Left renal cortex interstitium (tissue), 4 donors: ENCODE results near the gene COG7. TPM values are rescaled to one million over a fixed set of nuclear protein-coding genes. Genes with fewer than 3 reads are reported as not detected.
"Not testable (repeated sequence)": the region's sequence is repeated elsewhere in the genome, so short reads cannot be mapped to it uniquely, and the experiment has no call there.

Experiments
- DNase-seq, 4 donors: peaks; one replicate each; pipeline ENCODE4 v3.0.0-alpha.2; 2013; ENCODE audit warnings: low read depth in 4 of 4, low spot score in 2 of 4, missing footprints in 1 of 4
- polyA plus RNA-seq, 4 donors: library from polyadenylated mRNA; unstranded; fragments of 120-200 nt; gene quantifications; one replicate each; pipeline ENCODE4 v1.2.1, GENCODE V29; 2013; ENCODE audit not compliant: insufficient read length in 4 of 4

The COG7 gene
- polyA plus RNA-seq, 4 donors: 21.7 to 42.4 (median 30.9) TPM

DNA sequence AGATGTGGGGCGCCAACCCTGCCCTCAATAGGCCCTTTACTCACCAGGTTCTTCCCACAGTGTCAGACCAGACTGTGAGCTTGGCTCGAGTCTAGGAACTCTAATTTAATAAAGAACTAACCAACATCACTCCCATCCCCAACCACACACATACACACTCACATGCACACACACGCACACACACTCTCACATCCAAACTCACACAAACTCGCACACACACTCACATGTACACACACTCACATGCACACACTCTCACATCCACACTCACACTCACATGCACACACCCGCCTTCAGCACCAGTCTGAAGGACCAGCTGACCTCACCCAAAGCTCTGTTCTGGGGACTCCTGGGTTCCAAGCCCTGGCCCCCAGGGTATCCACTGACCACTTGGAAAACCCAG, 63.8 kb downstream of the COG7 start:
- no peak for DNase-seq

DNA sequence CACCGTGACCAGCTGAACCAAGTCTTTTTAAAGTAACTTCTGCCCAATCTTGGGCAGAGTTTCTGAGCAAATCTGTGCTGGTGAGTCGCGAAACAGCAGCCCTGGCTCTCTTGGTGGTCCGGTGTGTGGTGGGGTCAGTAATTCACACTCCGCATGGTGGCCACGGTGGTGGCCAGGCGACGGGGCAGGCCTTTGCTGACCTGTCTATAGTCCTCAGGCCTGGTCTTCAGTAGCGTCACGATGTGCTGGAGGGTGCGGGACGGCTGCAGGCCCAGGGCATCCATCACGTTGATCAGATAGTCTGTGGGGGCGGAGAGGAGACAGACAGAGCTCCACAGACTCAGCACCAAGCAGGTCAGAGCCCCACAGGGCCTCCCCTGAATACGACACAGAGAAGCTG, 64.2 kb downstream of the COG7 start:
- no peak for DNase-seq

DNA sequence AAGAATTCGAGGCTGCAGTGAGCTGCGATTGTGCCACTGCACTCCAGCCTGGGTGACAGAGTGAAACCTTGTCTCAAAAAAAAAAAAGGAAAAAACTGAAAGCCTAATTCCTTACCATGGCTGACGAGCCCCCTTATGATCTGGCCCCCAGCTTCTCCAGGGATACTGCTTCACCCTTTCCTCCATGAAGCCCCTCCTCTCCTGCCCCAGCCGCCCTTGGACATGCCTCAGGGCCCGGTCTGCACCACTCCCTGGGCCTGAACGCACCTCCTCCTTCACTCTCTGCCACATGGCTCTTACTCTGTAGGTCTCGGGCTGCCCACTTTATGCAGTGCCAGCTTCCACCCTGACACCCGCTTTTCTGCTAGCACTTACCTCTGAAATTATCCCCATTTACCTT, 65.3 kb downstream of the COG7 start:
- DNase-seq: no peak

DNA sequence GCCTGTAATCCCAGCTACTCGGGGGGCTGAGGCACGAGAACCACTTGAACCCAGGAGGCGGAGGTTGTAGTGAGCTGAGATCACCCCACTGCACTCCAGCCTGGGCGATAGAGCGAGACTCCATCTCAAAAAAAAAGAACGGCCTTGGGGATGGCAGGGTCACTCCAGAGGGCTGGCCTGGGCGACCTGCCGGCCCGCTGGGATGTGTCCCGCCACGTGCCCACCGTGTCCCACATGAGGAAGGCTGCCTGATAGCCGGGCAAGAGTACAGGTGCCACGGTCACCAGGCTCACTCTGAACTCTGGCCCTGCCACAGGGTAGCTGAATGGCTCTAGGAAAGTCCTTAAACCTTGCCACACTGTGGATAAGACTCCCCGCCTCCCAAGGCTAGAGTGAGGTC, 67.5 kb downstream of the COG7 start:
- no peak for DNase-seq

DNA sequence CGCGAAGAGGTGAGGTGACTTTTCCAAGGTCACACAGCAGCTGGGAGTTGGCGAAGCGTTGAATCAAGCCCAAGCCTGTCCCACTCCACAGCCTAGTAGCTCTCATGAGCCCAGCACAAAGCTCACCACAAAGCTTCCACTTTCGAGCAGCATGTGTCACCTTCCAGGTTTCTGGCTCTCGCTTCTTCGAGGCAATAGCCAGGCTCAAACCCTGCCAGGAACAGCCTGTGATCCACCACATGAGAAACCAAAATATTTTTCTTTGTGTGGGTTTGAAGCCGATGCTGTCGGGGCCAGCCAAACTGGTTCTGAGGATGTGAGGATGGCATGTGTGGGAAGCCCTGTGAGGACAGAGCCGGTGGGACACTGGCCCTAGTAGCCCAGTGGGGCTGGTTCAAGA, 68.1 kb downstream of the COG7 start:
- no peak for DNase-seq

DNA sequence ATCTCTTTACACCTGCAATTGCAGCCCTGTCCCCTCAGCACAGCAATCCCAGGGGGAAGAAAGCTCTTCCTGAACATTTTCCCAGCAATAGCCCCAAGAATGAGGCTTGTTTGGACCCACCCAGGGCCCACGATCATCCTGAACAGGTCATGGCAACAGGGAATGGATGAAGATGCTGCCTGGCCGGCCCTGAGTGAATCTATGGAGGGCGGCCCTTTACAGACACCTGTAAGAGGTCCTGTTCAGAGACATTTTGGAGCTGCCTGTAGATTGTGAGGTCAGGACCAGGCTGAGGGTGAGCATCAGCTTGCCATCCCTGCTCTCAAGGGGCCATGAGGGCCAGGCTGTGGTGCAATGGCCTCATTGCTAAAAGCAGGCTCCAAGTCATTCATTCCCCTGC, 69.1 kb downstream of the COG7 start:
- no peak for DNase-seq

DNA sequence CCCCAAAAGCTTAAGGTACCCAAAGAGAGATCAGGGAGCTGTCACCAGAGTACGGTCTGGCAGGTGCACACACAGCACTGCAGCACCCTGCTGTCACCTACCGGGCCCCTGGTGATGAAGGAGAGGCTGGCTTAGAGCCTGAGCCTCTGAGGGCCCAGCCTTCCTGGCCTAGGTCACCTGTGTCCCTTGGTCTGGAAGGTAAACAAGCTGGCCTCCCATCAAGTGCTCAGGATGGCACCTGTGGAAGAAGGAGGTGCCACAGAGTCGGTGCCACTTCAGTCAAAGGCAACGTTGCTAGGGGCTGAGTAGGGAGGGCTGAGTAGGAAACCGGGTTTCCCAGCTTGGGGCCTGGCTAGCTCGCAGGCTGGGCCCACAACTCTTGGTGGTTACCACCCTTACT, 70.7 kb downstream of the COG7 start:
- DNase-seq: no peak

DNA sequence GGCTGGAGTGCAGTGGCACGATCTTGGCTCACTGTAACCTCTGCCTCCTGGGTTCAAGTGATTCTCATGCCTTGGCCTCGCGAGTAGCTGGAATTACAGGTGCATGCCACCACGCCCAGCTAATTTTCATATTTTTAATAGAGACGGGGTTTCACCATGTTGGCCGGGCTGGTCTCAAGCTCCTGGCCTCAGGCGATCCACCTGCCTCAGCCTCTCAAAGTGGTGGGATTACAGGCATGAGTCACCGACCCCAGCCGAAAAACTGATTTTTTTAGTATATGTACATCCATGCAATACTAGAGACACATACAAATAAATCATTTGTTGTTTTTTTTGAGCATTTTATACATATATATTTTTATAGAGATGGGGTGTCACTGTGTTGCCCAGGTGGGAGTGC, 71.3 kb downstream of the COG7 start:
- not testable (repeated sequence) for DNase-seq

DNA sequence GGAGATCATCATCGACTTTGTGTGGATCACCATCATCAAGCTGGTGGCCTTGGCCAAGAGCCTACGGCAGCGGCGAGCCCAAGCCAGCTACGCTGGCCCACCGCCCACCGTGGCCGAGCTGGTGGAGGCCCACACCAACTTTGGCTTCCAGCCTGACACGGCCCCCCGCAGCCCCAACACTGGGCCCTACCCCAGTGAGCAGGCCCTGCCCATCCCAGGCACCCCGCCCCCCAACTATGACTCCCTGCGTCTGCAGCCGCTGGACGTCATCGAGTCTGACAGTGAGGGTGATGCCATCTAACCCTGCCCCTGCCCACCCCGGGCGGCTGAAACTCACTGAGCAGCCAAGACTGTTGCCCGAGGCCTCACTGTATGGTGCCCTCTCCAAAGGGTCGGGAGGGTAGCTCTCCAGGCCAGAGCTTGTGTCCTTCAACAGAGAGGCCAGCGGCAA, 72.5 kb downstream of the COG7 start:
- DNase-seq: no peak

DNA sequence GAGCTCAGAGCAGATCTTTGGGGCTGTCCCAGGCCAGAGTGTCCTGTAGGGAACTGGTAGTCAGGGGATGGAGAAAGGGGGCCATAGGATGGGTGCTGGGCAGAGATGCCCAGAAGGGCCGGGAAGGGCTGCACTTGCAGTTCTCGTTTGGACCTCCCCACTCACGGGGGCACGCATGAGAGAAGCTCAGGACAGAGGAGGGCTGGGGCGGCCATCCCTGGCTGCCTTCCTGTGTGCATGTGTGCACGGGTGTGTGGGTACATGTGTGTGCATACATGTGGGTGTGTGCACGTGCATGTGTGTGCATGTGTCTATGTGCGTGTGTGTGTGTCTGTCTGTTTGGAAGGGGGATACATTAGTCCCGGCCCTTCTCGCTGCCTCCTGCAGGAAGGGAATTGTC, 73.3 kb downstream of the COG7 start:
- no peak for DNase-seq

DNA sequence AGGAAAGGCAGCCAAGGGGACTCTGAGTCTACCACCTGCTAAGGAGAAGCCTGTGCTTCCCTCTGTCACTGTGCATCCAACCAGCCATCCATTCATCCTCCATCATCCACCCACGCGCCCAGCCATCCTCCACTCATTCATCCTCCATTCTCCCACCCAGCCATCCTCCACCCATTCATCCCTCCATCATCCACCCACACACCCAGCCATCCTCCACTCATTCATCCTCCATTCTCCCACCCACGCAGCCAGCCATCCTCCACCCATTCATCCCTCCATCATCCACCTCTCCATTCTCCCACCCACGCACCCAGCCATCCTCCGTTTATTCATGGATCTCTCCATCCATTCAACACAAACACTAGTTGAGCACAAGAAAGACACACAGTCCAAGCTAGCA, 74.1 kb downstream of the COG7 start:
- DNase-seq: no peak

DNA sequence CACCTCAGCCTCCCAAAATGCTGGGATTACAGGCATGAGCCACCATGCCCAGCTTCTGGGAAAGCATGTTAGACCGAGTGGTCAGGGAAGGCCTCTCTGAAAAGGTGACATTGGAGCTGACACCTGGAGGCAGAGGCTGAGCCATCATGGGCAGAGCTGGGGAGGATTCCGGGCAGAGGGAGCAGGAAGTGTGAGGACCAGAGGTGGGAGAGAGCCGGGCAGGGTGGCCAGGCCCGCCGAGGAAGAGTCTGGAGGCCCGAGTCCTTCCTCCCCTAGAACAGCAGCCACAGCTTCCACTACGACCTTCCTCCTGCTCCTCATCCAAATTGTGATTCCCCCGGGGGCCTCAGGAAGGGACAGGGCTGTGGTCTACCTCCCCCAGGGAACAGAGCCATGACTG, 74.7 kb downstream of the COG7 start:
- DNase-seq: no peak

DNA sequence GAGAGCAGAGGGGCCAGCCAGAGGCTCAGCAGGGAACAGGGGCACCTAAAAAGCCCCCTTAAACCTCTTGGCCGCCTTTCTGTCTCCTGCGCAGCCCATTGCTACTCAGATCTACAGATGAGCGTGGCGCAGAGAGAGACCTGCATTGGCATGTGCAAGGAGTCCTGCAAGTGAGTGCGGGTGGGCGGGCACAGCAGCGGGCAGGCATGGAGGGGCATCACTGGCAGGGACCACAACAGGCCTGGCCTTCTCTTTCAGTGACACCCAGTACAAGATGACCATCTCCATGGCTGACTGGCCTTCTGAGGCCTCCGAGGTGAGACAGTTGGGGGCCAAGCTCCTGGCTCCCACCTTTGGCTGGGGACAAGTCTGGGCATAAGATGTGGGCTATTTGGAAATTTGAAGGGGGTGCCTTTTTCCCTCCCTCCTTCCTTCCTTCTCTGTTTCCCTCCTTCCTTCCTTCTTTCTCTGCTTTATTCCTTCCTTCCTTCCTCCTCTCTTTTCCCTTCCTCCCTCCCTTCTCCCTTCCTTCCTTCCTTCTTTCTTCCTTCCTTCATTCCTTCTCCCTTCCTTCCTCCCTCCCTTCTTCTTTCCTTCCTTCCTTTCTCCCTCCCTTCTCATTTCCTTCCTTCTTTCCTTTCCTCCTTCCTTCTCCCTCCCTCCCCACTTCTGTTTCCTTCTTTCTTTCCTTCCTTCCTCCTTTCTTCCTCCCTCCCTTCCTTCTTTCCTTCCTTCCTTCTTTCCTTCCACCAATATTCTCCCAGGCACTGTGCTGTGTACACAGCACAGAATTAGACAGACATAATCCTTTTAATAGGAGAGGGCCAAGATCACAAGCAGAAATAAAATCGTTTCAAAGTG, 75.7 kb downstream of the COG7 start:
- DNase-seq: no peak

DNA sequence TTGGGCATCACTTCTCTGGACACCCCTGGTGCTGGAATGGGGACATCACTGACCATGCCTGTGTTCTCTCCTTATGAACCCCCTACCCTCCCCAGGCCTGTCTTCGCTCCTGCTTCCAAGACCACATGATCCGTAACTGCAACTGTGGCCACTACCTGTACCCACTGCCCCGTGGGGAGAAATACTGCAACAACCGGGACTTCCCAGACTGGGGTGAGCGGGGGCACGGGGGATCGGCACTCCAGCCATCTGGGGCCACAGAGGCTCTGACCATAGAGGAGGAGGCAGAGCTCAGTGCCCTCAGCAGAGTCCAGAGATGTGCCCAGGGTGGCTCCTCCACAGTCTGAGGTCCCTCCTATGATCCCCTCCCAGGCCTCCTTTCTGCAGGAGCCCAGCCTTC, 77.3 kb downstream of the COG7 start:
- no peak for DNase-seq

DNA sequence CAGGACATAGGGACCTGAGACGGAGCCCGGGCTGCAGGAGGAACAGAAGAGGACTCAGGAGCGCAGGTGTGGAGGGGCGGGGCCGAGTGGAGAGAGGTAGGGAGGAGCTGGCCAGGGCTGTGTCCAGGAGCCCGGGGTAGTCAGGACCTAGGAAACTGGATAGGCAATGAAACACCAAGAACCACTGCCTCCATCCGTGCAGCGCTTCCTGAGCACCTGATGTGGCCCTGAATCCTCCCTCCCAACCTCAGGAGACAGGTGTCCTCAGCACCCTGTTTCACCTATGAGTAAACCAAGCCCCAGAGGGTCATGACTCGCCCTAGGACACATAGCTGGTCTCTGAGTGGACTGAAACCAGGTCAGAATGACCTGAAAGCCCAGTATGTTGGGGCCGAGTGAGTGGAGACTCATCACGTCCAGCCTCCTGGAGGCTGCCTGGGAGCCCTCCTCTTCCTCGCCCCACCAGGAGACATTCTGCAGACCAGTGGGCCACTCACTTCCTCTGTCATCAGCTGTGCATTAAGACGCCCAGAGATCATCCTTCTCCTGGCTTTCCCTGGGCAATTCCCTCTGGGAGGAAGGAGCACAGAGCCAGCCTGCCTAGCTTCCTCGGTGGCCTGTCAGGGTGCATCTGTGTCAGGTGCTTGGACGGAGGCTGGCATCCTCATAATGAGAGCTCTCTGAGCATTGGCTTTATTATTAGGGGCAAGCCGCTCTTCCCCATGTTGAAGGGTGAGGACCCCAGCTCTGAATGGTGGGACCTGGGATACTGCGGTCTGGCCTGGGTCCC, 78.1 kb downstream of the COG7 start:
- DNase-seq: no peak

DNA sequence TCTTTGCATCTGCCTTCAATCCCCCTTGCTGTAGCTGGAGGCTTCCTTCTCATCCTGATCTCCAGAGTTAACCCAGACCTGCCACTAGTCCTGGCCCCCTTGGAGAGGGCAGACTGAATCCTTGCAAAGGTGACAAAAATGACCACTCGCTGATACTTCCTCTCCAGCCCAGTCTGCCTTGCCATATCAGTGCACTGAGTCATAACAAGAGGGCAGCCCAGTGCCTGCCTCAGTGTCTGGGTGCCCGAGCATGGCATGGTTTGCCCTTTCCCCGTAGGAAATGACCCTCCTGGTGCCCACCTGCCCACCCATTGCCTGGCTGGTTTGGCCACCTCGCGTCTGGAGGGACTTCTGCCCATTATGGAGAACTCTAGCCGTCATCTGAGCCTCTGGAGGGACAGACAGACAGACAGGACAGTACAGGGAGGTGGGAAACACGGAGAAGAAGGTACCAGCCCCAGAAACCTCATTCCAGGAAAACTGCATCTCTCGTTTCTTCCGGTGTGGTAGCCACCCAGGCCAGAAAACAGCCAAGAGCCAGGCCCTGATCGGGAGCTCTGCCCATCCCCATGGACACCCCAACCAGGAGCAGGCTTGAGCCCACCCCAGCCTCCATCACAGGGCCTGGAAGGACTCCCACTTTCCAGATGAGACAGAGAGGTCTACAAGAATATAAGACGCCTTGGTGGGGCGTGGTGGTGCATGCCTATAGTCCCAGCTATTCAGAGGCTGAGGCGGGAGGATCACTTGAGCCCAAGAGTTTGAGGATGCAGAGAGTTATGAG, 79.4 kb downstream of the COG7 start:
- DNase-seq: no peak

DNA sequence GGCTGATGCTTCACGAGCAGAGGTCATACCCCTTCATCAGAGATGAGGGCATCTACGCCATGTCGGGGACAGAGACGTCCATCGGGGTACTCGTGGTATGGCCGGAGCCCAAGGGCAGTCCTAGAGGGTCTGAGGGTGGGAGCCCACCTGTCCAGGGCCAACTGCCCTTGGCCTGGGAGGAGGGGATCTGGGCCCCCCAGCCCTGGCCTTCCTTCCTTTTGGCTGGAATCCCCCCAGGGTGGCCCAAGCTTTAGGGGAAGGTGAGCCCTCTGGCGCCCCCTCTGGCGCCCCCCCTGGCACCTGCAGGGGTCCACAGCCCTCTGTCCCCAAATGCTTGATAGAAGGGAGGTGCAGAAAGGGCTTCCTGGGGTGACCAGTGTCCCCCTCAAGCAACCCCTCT, 81.6 kb downstream of the COG7 start:
- DNase-seq: no peak

DNA sequence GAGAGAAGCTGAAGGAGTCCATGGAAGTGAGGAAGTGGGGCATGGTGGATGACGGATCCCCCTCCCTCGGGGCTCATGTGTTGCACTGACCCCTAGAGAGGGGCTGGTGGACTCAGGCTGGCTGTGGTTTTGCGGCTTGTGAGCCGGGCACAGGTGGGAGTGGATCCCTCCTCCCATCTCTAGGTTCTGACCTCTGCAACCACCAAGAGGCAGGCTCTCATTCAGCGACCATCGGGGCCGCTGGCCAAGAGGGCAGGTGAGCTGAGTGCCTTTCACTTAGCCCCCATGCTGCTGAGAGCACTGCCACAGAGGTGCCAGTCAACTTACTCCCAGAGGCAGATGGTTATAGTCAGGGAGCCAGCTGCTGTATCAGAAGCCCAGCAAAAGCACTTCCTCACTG, 83.6 kb downstream of the COG7 start:
- no peak for DNase-seq

DNA sequence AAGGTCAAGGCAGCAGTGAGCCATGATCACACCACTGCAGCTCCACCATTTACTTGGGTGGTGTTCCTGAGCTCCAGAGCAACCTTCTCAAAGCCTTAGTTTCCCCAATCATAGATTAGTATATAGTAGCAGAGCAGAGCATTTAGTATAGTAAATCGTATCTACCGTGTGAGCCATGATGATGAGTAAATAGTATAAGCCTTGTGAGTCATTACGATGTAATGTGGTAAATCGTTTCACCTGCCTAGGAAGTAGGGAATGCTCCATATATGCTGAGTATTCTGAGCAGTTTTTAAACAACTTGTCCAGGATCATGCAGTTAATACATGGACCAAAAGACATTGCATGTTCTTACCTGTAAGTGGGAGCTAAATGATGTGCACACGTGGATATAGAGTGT, 84.5 kb downstream of the COG7 start:
- DNase-seq: no peak

DNA sequence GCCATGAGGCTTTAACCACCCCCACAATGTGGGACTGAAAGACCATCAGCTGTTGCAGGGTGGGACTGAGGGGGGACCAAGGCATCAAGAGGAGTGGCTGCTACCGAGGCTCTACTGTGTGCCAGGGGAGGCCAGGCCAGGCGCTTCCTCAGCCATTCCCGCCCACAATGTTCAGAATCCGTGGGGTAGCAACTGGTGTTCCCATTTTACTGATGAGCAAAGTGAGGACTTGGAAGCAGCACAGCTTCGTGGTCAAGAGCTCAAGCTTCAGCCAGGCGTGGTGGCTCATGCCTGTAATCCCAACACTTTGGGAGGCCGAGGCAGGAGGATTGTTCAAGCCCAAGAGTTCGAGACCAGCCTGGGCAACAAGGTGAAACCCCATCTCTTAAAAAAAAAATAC, 85.0 kb downstream of the COG7 start:
- no peak for DNase-seq

DNA sequence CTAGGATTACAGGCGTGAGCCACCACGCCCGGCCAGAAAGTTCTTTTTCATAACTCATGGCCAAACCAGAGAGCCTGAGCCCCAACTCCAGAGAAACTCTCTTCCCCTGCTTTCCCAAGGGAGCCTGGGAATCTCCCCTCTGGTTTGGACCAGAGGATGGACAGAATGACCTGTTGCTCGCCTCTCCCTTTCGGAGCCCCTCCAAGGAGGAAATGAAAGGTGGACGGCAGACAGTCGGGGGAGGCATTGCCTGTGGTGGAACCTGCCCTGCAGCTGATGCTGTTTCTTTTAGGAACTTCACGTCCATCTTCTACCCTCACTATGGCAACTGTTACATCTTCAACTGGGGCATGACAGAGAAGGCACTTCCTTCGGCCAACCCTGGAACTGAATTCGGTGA, 85.4 kb downstream of the COG7 start:
- DNase-seq: no peak
